H9 (cell line): Measurements from ENCODE around the gene AKR1D1. TPM values are rescaled to one million over a fixed set of nuclear protein-coding genes. Genes with fewer than 3 reads are reported as not detected.

Experiments
- DNase-seq: peaks from one replicate; pipeline ENCODE4 v3.0.0-alpha.2; 2017
- H2AFZ ChIP-seq: one replicate; pipeline ENCODE4 v1.6.1; 2013; ENCODE audit warnings: mild to moderate bottlenecking, low read length, control low read depth, moderate library complexity
- H2AK5ac ChIP-seq: 2 replicates; pipeline ENCODE4 v1.6.1; 2013; ENCODE audit warnings: low read length, control low read depth, mixed read lengths; ENCODE audit not compliant: insufficient read length
- H2BK120ac ChIP-seq: one replicate; pipeline ENCODE4 v1.6.1; 2013; ENCODE audit warnings: low read depth, mild to moderate bottlenecking, low read length, control low read depth, inconsistent platforms; ENCODE audit not compliant: poor library complexity, severe bottlenecking
- H2BK12ac ChIP-seq: 2 replicates; pipeline ENCODE4 v1.6.1; 2013; ENCODE audit warnings: low read length, control low read depth, mixed read lengths, low read depth; ENCODE audit not compliant: insufficient read length
- H2BK15ac ChIP-seq: 2 replicates; pipeline ENCODE4 v1.6.1; 2013; ENCODE audit warnings: low read depth, low read length, control low read depth
- H2BK20ac ChIP-seq: one replicate; pipeline ENCODE4 v1.6.1; 2013; ENCODE audit warnings: low read depth, mild to moderate bottlenecking, low read length, control low read depth, inconsistent platforms; ENCODE audit not compliant: poor library complexity, severe bottlenecking
- H2BK5ac ChIP-seq: 2 replicates; pipeline ENCODE4 v1.6.1; 2013; ENCODE audit warnings: low read length, control low read depth, mixed read lengths; ENCODE audit not compliant: insufficient read length
- H3K14ac ChIP-seq: 2 replicates; pipeline ENCODE4 v1.6.1; 2013; ENCODE audit warnings: low read length, control low read depth; ENCODE audit not compliant: insufficient read depth
- H3K18ac ChIP-seq: 2 replicates; pipeline ENCODE4 v1.6.1; 2013; ENCODE audit warnings: low read depth, mild to moderate bottlenecking, mixed read lengths, low read length, control low read depth; ENCODE audit not compliant: insufficient read length
- H3K23ac ChIP-seq: 2 replicates; pipeline ENCODE4 v1.6.1; 2013; ENCODE audit warnings: low read length, control low read depth, mixed read lengths, low read depth; ENCODE audit not compliant: insufficient read length
- H3K23me2 ChIP-seq: 2 replicates; pipeline ENCODE4 v1.6.1; 2013; ENCODE audit warnings: low read depth, mild to moderate bottlenecking, mixed read lengths, low read length, control low read depth; ENCODE audit not compliant: insufficient read length, poor library complexity, severe bottlenecking
- H3K27ac ChIP-seq: 2 replicates; pipeline ENCODE4 v1.5.1; 2013; ENCODE audit warnings: low read length, control low read depth, mixed read lengths, low read depth; ENCODE audit not compliant: insufficient read length
- H3K27me3 ChIP-seq: 2 replicates; pipeline ENCODE4 v1.6.1; 2013; ENCODE audit warnings: low read length, control low read depth, inconsistent platforms; ENCODE audit not compliant: insufficient read depth
- H3K4ac ChIP-seq: 2 replicates; pipeline ENCODE4 v1.6.1; 2013; ENCODE audit warnings: low read depth, mild to moderate bottlenecking, control low read depth, inconsistent platforms, low read length, moderate library complexity
- H3K4me1 ChIP-seq: 2 replicates; pipeline ENCODE4 v1.6.1; 2013; ENCODE audit warnings: low read length, control low read depth, inconsistent platforms; ENCODE audit not compliant: insufficient read depth
- H3K4me2 ChIP-seq: 2 replicates; pipeline ENCODE4 v1.6.1; 2013; ENCODE audit warnings: low read length, control low read depth, mixed read lengths; ENCODE audit not compliant: insufficient read length, insufficient read depth
- H3K56ac ChIP-seq: 2 replicates; pipeline ENCODE4 v1.6.1; 2013; ENCODE audit warnings: low read depth, mild to moderate bottlenecking, mixed read lengths, low read length, control low read depth; ENCODE audit not compliant: insufficient read length
- H3K79me1 ChIP-seq: 2 replicates; pipeline ENCODE4 v1.6.1; 2013; ENCODE audit warnings: low read depth, mild to moderate bottlenecking, moderate library complexity, low read length, control low read depth, inconsistent platforms; ENCODE audit not compliant: insufficient read depth, poor library complexity, severe bottlenecking
- H3K79me2 ChIP-seq: 2 replicates; pipeline ENCODE4 v1.6.1; 2013; ENCODE audit warnings: low read length, control low read depth, inconsistent platforms; ENCODE audit not compliant: insufficient read depth
- H3K9ac ChIP-seq: 2 replicates; pipeline ENCODE4 v1.6.1; 2013; ENCODE audit warnings: low read length, control low read depth, mixed read lengths; ENCODE audit not compliant: insufficient read length; ENCODE audit errors: extremely low read depth
- H3K9me3 ChIP-seq: one replicate; pipeline ENCODE4 v1.6.1; 2013; ENCODE audit warnings: low read depth, low read length, inconsistent platforms; ENCODE audit not compliant: control insufficient read depth
- H3T11ph ChIP-seq: one replicate; pipeline ENCODE4 v1.6.1; 2013; ENCODE audit warnings: mild to moderate bottlenecking, low read length, control low read depth, inconsistent platforms
- H4K20me1 ChIP-seq: one replicate; pipeline ENCODE4 v1.6.1; 2013; ENCODE audit not compliant: control insufficient read depth, insufficient read length, insufficient read depth
- H4K5ac ChIP-seq: 2 replicates; pipeline ENCODE4 v1.6.1; 2013; ENCODE audit warnings: low read depth, mild to moderate bottlenecking, mixed read lengths, low read length, control low read depth; ENCODE audit not compliant: insufficient read length
- H4K8ac ChIP-seq: replicated peaks from 2 replicates; pipeline ENCODE4 v1.6.1; 2013; ENCODE audit warnings: low read length, control low read depth, mixed read lengths, low read depth; ENCODE audit not compliant: insufficient read length
- H4K91ac ChIP-seq: 2 replicates; pipeline ENCODE4 v1.6.1; 2013; ENCODE audit warnings: low read depth, mild to moderate bottlenecking, moderate library complexity, mixed read lengths, low read length, control low read depth; ENCODE audit not compliant: insufficient read length
- H3K27ac Mint-ChIP-seq, 3 experiments: 2 replicates in 2 of 3; 3 replicates in 1 of 3; pipeline ENCODE4 v1.8.0; 2020 to 2021; ENCODE audit warnings: mixed read lengths in 3 of 3, mild to moderate bottlenecking in 1 of 3, moderate library complexity in 1 of 3
- H3K27me3 Mint-ChIP-seq: 2 replicates; pipeline ENCODE4 v1.8.0; 2021; ENCODE audit warnings: low read depth, mild to moderate bottlenecking, moderate library complexity, mixed read lengths
- H3K36me3 Mint-ChIP-seq, 3 experiments: 2 replicates in 2 of 3; 3 replicates in 1 of 3; pipeline ENCODE4 v1.8.0; 2020 to 2021; ENCODE audit warnings: low read depth in 3 of 3, mixed read lengths in 3 of 3; ENCODE audit not compliant: insufficient read depth in 1 of 3
- H3K4me1 Mint-ChIP-seq, 2 experiments: 2 replicates each; pipeline ENCODE4 v1.8.0; 2020; ENCODE audit warnings: mixed read lengths in 2 of 2
- H3K4me3 Mint-ChIP-seq, 2 experiments: 2 replicates in 1 of 2; 3 replicates in 1 of 2; pipeline ENCODE4 v1.8.0; 2020 to 2021; ENCODE audit warnings: mild to moderate bottlenecking in 2 of 2, mixed read lengths in 2 of 2, moderate library complexity in 1 of 2
- H3K9me3 Mint-ChIP-seq, 2 experiments: 2 replicates in 1 of 2; 3 replicates in 1 of 2; pipeline ENCODE4 v1.8.0; 2020; ENCODE audit warnings: mild to moderate bottlenecking in 2 of 2, mixed read lengths in 2 of 2, moderate library complexity in 1 of 2
- WGBS: extraction: QIAGEN DNeasy Blood & Tissue Kit; methylation state at CpG from one replicate; pipeline ENCODE4 v1.1.7; 2013; ENCODE audit warnings: missing lambda C conversion rate, low lambda C conversion rate, mixed read lengths; ENCODE audit not compliant: insufficient read length; ENCODE audit errors: extremely low coverage; 5-methylcytosine and 5-hydroxymethylcytosine counted together
- total RNA-seq: library from RNA; stranded (reverse); gene quantifications from 2 replicates; pipeline ENCODE4 v1.2.1, GENCODE V29; 2021
- TF ChIP-seq, protein P1 (sequence below): fragments of 200-600 bp; sonication (generic); conservative IDR thresholded peaks from 3 replicates; pipeline ENCODE4 v1.8.0; 2021; ENCODE audit warnings: antibody characterized with exemption, mild to moderate bottlenecking

AKR1D1 gene
- total RNA-seq, 1 experiment from 2014 or later, result 0.31 TPM

- H4K5ac ChIP-seq, result no peak overlapping the region
- Mint-ChIP-seq H3K9me3 (no peaks in the 10 kb centered on the region), H3K4me1 (peaks cover 14 to 22% of the 10 kb centered on the region in 2 experiments), H3K27me3 (no peaks in the 10 kb centered on the region), H3K36me3 (no peaks in the 10 kb centered on the region), H3K4me3 (no peak overlapping the region), H3K27ac (no peak overlapping the region)
- no peak overlapping the region for H3K4me2 ChIP-seq
- H3K14ac ChIP-seq, result no peak overlapping the region
- H3K9ac ChIP-seq, result no peak overlapping the region
- H4K20me1 ChIP-seq, result no peaks in the 10 kb centered on the region
- no peak overlapping the region for H2BK20ac ChIP-seq
- TF ChIP-seq, protein P1, sequence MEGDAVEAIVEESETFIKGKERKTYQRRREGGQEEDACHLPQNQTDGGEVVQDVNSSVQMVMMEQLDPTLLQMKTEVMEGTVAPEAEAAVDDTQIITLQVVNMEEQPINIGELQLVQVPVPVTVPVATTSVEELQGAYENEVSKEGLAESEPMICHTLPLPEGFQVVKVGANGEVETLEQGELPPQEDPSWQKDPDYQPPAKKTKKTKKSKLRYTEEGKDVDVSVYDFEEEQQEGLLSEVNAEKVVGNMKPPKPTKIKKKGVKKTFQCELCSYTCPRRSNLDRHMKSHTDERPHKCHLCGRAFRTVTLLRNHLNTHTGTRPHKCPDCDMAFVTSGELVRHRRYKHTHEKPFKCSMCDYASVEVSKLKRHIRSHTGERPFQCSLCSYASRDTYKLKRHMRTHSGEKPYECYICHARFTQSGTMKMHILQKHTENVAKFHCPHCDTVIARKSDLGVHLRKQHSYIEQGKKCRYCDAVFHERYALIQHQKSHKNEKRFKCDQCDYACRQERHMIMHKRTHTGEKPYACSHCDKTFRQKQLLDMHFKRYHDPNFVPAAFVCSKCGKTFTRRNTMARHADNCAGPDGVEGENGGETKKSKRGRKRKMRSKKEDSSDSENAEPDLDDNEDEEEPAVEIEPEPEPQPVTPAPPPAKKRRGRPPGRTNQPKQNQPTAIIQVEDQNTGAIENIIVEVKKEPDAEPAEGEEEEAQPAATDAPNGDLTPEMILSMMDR, result no peak
- H3K4ac ChIP-seq, result no peak overlapping the region
- no peaks in the 10 kb centered on the region for H3K23me2 ChIP-seq
- H3T11ph ChIP-seq, result no peak overlapping the region
- no peaks in the 10 kb centered on the region for H3K79me2 ChIP-seq
- H3K18ac ChIP-seq, result no peak overlapping the region
- no peak overlapping the region for H2BK12ac ChIP-seq
- H3K4me1 ChIP-seq, result no peaks in the 10 kb centered on the region
- no peak overlapping the region for H2BK5ac ChIP-seq
- H3K27me3 ChIP-seq, result no peaks in the 10 kb centered on the region
- DNase-seq, result no peak
- no peak overlapping the region for H4K91ac ChIP-seq
- no peak overlapping the region for H2BK15ac ChIP-seq
- no peak overlapping the region for H2AFZ ChIP-seq
- no peaks in the 10 kb centered on the region for H3K9me3 ChIP-seq
- H2AK5ac ChIP-seq, result no peak overlapping the region
- no CpG with 5 or more reads among the region's 1 CpG for WGBS
- H2BK120ac ChIP-seq, result no peak overlapping the region
- H3K23ac ChIP-seq, result no peak overlapping the region
- no peaks in the 10 kb centered on the region for H3K79me1 ChIP-seq
- H4K8ac ChIP-seq, result no peak overlapping the region
- no peak overlapping the region for H3K27ac ChIP-seq
- no peak overlapping the region for H3K56ac ChIP-seq
These were observed 9.3 kb upstream of the AKR1D1 start for GRCh38 chr7:138066954-138067394.
